HEK293T (cell line): Measurements from ENCODE around the gene IDH3A.

Source experiments
- CTCF ChIA-PET: fragments of 350-600 bp; formaldehyde crosslinking; extraction: SDS; loops from one replicate; lab custom pipeline; 2021; ENCODE audit warnings: antibody characterized with exemption, inconsistent platforms; lab: Yijun Ruan, JAX
- POLR2A ChIA-PET: fragments of 350-600 bp; formaldehyde crosslinking; extraction: SDS; loops from one replicate; lab custom pipeline; 2020; ENCODE audit warnings: antibody characterized with exemption, inconsistent platforms; lab: Yijun Ruan, JAX
- DNase-seq: peaks from one replicate; pipeline ENCODE4 v3.0.0; 2012; ENCODE audit warnings: mixed read lengths; ENCODE audit errors: extremely low spot score
- ARNT ChIP-seq: fragments of 450-650 bp; IDR thresholded peaks from 2 replicates; pipeline ENCODE4 v1.6.1; 2017; ENCODE audit warnings: mild to moderate bottlenecking
- BHLHE40 ChIP-seq: fragments of 450-650 bp; IDR thresholded peaks from 2 replicates; pipeline ENCODE4 v1.6.1; 2016; ENCODE audit warnings: mild to moderate bottlenecking, moderate library complexity, borderline replicate concordance
- CTBP1 ChIP-seq: fragments of 450-650 bp; IDR thresholded peaks from 2 replicates; pipeline ENCODE4 v1.6.1; 2016; ENCODE audit warnings: borderline replicate concordance
- ELF4 ChIP-seq: fragments of 450-650 bp; IDR thresholded peaks from 2 replicates; pipeline ENCODE4 v1.6.1; 2017; ENCODE audit warnings: antibody characterized with exemption
- FOXA1 ChIP-seq: fragments of 450-650 bp; IDR thresholded peaks from 2 replicates; pipeline ENCODE4 v1.6.1; 2016; ENCODE audit warnings: mild to moderate bottlenecking
- FOXK2 ChIP-seq: fragments of 450-650 bp; IDR thresholded peaks from 2 replicates; pipeline ENCODE4 v1.6.1; 2016; ENCODE audit warnings: mild to moderate bottlenecking
- FOXM1 ChIP-seq: fragments of 450-650 bp; IDR thresholded peaks from 2 replicates; pipeline ENCODE4 v1.6.1; 2017; ENCODE audit warnings: mild to moderate bottlenecking, borderline replicate concordance
- HDGF ChIP-seq: fragments of 450-650 bp; IDR thresholded peaks from 2 replicates; pipeline ENCODE4 v1.6.1; 2017; ENCODE audit warnings: antibody characterized with exemption, borderline replicate concordance
- L3MBTL2 ChIP-seq: fragments of 450-650 bp; conservative IDR thresholded peaks from 2 replicates; pipeline ENCODE4 v1.6.1; 2016; ENCODE audit warnings: mild to moderate bottlenecking
- LEF1 ChIP-seq: fragments of 450-650 bp; IDR thresholded peaks from 2 replicates; pipeline ENCODE4 v1.6.1; 2017; ENCODE audit warnings: mild to moderate bottlenecking, borderline replicate concordance
- NFRKB ChIP-seq: fragments of 450-650 bp; IDR thresholded peaks from 2 replicates; pipeline ENCODE4 v1.6.1; 2016; ENCODE audit warnings: mild to moderate bottlenecking, moderate library complexity
- SP1 ChIP-seq: fragments of 450-650 bp; IDR thresholded peaks from 2 replicates; pipeline ENCODE4 v1.6.1; 2017
- SUZ12 ChIP-seq: fragments of 450-650 bp; IDR thresholded peaks from 2 replicates; pipeline ENCODE4 v1.6.1; 2016; ENCODE audit warnings: mild to moderate bottlenecking
- TARDBP ChIP-seq: fragments of 450-650 bp; IDR thresholded peaks from 2 replicates; pipeline ENCODE4 v1.6.1; 2016
- ZNF384 ChIP-seq: fragments of 450-650 bp; IDR thresholded peaks from 2 replicates; pipeline ENCODE4 v1.6.1; 2016
- TF ChIP-seq, protein P1 (sequence below): fragments of 450-650 bp; IDR thresholded peaks from 2 replicates; pipeline ENCODE4 v1.6.1; 2016

The IDH3A gene

DNA sequence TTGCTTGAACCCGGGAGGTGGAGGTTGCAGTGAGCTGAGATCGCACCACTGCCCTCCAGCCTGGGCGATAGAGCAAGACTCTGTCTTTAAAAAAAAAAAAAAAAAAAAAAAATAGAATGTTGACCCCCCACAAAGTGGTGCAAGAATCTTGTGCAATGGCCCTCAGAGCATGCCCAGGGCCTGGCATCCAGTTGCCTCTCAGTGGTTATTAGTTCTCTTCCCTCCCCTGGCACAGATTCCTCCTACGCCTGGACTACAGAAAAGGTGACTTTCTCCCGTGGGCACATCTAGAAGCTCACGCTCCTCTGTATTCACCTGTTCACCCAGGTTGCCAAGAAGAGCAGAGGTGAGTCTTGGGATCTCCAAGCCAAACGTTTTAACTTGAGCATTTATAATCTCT is 48.5 kb downstream of the IDH3A start:
- ChIA-PET CTCF (interaction anchor here (0.7 kb wide), 1 partner anchor 20 kb away, joined by 3 read pairs; no protein-coding TSS in a partner anchor), POLR2A (no interaction called here)
- DNase-seq = no peak
- TF ChIP-seq NFRKB (no peak), TARDBP (no peak), ARNT (no peak), LEF1 (no peak), L3MBTL2 (no peak), HDGF (no peak), BHLHE40 (no peak), SUZ12 (no peak), FOXM1 (no peak), ELF4 (no peak)
- TF ChIP-seq, protein P1, sequence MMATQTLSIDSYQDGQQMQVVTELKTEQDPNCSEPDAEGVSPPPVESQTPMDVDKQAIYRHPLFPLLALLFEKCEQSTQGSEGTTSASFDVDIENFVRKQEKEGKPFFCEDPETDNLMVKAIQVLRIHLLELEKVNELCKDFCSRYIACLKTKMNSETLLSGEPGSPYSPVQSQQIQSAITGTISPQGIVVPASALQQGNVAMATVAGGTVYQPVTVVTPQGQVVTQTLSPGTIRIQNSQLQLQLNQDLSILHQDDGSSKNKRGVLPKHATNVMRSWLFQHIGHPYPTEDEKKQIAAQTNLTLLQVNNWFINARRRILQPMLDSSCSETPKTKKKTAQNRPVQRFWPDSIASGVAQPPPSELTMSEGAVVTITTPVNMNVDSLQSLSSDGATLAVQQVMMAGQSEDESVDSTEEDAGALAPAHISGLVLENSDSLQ = no peak

DNA sequence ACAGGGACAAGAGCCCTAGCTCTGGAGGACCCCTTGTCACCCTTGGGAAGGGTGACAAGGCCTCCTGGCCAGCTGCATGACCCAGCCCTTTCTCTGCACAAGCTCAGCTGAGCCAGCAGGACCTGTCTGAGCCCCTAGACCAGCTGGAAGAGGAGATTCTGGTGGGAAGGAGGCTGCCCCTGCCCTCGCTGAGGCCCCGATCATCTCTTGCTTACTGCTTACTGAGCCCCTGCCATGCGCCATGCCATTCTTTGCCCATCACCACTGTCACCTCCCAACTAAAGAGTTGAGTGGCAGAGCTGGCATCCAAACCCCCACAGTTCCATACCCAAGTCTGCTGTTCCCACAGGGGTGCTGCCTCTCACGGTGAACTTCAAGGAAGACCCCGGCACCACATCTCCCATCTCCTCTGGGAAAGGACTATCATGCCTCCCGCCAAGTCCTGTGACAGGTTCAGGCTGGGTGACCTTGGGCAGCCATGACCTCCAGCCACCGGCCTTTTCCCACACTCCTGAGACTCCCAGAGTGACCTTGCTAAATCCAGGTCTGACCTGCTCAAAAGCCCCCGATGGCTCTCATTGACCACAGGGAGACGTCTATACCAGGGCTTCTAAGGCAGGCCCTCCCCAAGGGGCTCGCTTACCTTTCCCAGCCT is 51.2 kb downstream of the IDH3A start:
- no peak for TF ChIP-seq L3MBTL2
- TF ChIP-seq NFRKB = no peak
- no peak for TF ChIP-seq FOXK2
- TF ChIP-seq TARDBP = no peak
- no peak for TF ChIP-seq LEF1
- no peak for TF ChIP-seq SP1
- TF ChIP-seq, protein P1 = no peak
- no peak for TF ChIP-seq FOXM1
- no peak for TF ChIP-seq HDGF
- no peak for TF ChIP-seq ARNT
- no peak for TF ChIP-seq SUZ12
- CTCF ChIA-PET = no interaction called here
- POLR2A ChIA-PET = no interaction called here
- DNase-seq = no peak

DNA sequence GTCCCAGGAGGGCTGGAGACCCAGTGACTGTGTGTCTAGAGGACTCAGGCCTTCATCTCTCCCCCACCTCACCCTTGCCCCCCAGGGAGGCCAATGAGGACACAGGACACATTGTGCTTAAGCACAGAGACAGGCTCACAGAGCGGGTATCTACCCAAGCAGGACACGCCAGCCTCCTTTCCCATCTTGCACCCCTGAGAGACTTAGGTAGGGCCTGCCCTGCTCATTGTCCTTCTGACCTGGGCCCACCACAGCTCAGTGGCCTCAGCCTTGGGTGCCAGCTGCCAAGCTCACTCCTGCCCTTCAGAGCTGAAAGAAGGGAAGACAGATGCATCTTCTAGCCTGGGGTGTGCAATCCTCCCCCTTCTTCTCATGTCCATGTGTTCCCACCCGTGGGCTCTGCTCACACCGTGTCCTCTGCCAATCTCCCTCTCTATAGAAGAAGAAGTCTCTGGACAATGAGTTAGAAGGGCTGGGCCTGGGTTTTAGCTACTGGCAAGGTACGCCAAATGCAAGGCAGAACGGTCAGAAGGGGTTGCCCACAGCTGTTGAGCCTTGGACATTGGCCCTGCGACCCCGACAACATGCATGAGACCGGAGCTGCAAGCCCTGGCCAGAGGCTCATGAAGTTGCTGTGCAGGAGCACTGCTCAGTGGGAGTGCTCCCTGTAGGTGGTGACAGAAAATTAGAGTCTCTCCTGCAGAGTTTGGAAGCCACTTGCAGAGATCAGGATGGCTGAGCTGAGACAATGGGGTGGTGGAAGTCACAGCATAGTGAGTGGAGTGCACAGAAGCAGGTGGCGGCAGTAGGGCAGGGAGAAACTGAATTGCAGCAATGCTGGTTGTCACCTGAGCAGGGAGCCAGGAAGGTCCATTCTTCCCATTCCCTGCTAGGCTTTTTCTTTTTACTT is 52.4 kb downstream of the IDH3A start:
- POLR2A ChIA-PET = interaction anchor here (0.9 kb wide), 1 partner anchor 78 kb away, joined by 3 read pairs; no protein-coding TSS in a partner anchor
- TF ChIP-seq HDGF (no peak), ELF4 (no peak)
- CTCF ChIA-PET = interaction anchor here (0.9 kb wide), 1 partner anchor 24 kb away, joined by 3 read pairs; no protein-coding TSS in a partner anchor
- DNase-seq = no peak

DNA sequence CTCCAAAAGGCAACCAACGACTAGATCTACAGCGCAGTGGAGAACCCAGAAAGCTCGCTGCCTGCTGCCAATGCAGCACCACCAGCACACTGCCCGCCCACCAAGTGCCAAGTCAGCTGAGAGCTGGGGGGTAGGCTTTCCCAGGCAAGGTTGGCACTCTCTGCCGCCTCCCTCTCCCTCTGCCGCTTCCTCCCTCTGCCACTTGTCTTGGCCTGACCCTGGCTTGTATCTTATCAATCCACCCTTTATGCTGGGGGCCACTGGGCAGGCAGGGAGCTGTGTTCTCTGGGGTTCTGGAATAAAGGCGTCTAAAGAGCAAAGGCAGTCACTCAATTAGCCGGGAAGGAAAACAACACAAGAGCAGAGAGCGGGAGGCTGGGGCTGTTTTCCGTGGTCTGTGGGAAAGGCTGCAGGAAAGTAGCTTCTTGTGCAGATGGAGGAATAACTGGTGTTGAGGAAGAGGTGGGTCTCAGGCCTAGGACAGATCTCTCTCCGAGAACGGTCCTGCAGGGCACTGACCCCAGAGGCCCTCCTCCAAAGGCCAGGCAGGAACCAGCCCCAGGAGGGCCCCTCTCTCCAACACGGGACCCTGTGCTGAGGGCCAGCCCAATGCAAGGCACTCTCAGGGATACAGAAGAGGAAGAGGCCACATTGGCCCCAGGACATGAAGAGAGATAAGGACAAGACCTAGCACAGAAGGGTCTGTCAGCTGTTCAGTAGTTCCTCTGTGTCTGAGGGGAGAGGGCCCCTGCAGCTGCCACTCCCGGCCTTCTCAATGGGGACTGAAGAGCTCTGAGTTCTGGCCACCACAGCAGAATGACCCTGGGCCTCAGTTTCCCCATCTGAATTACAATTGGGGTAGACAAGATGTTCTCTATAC is 54.4 kb downstream of the IDH3A start:
- CTCF ChIA-PET = no interaction called here
- POLR2A ChIA-PET = interaction anchor here (0.9 kb wide), 1 partner anchor 96 kb away, joined by 3 read pairs; the partner anchor contains the start of gene SKIC8
- DNase-seq = no peak
- no peak for TF ChIP-seq FOXM1
- TF ChIP-seq HDGF = no peak
- TF ChIP-seq ELF4 = no peak
- no peak for TF ChIP-seq FOXA1
- TF ChIP-seq BHLHE40 = no peak
- TF ChIP-seq ZNF384 = no peak
- TF ChIP-seq CTBP1 = no peak
- no peak for TF ChIP-seq NFRKB
- TF ChIP-seq LEF1 = no peak
- no peak for TF ChIP-seq SP1
- no peak for TF ChIP-seq FOXK2
- TF ChIP-seq L3MBTL2 = no peak
- no peak for TF ChIP-seq TARDBP
- TF ChIP-seq ARNT = no peak
- no peak for TF ChIP-seq SUZ12
- TF ChIP-seq, protein P1 = no peak

DNA sequence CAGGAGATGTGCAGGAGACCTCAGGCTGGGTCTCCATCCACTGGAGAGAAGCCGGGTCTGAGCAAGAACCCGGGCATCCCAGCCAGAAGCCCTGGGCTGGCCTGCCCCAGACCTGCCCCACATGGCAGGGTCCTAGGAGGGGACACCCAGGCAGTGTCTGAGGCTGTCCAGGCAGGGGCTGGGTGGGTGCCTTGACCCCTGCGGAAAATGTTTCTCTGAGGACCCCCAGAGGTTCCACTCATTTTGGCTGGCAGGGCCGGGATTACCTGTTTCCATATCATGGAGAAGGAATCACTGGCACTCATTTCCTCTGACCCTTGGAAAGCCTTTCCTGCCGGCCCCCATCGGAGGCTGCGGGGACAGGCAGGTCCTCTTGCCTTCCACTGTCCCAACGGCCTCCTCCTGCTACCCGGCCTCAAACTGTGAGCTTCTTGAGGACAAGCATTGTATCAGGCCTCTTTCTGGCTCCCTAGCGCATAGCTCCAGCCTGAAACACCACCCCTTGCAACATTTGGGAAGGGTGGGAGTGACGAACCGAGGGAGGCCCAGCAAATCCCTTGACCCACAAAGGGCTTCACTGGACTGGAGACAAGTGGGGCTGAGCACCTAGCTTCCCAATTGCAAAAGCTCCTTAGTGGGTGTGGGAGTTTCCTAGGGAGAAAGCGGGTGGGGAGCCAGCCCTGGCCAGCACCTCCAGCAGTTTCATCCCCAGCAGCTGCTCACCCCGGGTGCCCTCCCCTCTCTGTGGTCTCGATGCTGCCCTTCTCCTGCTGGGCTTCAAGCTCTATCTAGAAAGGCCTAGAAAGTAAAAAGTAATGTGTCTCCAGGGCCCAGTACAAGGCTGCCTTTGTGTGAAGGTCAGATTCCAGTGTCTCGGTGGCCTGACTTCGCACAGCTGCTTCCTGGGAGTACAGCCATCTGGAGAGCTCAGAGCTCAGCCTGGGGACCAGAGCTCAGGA is 55.5 kb downstream of the IDH3A start:
- ChIA-PET CTCF (interaction anchor here (1.8 kb wide), 1 partner anchor 9 kb away, joined by 15 read pairs; no protein-coding TSS in a partner anchor), POLR2A (no interaction called here)
- no peak for DNase-seq
- no peak for TF ChIP-seq ARNT
- no peak for TF ChIP-seq L3MBTL2
